ENCODE results near the gene PHF21B.

Gene PHF21B

DNA sequence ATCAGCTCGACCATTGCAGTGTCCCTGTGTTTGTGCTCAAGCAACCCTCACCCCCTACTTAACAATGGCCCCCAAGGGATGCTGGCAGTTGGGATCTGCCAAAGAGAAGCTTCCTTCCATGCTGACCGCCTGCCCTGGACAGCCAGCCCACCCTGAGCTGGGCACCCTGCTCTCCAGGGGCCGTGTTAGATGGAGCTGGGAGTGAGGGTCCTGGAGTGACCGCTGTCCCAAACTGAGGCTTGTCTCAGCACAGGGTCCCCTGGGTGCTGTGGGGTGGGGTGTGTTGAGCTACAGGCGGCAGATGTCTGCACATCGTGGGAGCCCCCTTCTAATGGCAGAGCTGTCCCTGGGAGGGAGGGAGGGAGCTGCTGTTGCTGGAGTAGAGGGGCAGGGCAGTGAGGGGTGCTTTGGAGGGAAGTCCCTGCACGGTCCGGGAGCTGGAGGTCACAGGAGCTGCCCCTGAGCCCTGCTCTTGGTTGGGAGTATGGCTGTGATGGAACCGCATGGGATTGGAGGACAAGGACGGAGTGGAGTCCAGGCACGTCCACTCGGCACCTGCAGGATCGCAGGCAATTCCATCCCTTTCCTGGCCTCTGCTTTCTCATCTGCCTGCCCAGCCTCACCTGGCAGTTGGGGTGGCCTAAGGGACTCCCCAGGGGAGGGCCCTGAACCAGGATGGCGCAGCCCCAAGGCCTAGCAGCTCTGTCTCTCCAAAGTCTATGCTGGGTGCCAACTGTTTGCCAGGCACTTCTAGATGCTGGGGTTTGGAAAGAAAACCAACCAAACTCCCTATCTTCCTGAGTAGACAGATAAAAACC lies 131.1 kb downstream of the PHF21B start:
- Histone ChIP-seq H3K79me2 (ENCODE audit: control insufficient read depth, insufficient read depth, low read length) (no peaks in the 10 kb centered on the region), H3K9ac (ENCODE audit: low read length) (no peak overlapping the region), H2BK15ac (replicated peaks; ENCODE audit: low read depth) (no peak overlapping the region), H3K23ac (ENCODE audit: low read length) (no peak overlapping the region), H3K36me3 (ENCODE audit: control insufficient read depth, insufficient read depth, low read length) (peaks cover 2% of the 10 kb centered on the region), H3K4me2 (ENCODE audit: low read length) (no peak overlapping the region), H3K56ac (ENCODE audit: low read length) (no peak overlapping the region), H2BK5ac (ENCODE audit: low read length) (no peak overlapping the region), H4K8ac (ENCODE audit: low read depth, low read length) (no peak overlapping the region), H3K27ac (ENCODE audit: low read depth, low read length) (no peak overlapping the region), H2BK120ac (ENCODE audit: low read depth, low read length) (no peak overlapping the region), H4K5ac (ENCODE audit: low read length) (no peak overlapping the region), H3K4ac (ENCODE audit: low read depth, low read length) (no peak overlapping the region), H3K79me1 (ENCODE audit: low read length) (no peaks in the 10 kb centered on the region), H3K18ac (ENCODE audit: low read length) (no peak overlapping the region), H3K4me3 (ENCODE audit: low read length) (no peak overlapping the region), H3K4me1 (ENCODE audit: control insufficient read depth, low read depth, low read length) (no peaks in the 10 kb centered on the region), H3K27me3 (ENCODE audit: insufficient read depth, low read length, poor library complexity) (no peaks in the 10 kb centered on the region), H2AK5ac (ENCODE audit: low read length) (no peak overlapping the region)
- DNase-seq, result no peak
- no CpG with 5 or more reads among the region's 14 CpGs for WGBS (ENCODE audit: extremely low coverage, insufficient coverage, low lambda C conversion rate)

DNA sequence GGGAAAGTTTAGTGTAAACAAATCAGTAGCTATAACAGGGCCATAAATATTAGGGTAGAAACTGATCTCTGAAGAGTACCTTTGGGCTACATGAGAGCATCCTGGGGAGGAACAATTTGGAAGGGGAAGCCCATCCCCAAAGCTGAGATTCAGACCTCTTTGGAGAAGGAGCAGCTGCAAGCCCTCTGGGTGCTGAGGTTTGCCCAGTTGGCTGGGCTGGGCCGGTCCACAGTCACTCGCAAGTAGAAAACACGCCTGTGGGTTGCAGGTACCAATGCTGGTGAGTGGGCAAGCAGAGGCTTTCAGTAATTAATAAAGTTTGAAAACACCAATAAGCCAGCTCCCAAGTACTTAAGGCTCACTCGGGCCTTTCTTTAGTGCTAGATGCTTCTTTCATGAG lies 132.9 kb downstream of the PHF21B start:
- Histone ChIP-seq H3K79me2 (ENCODE audit: control insufficient read depth, insufficient read depth, low read length) (no peaks in the 10 kb centered on the region), H3K4ac (ENCODE audit: low read depth, low read length) (no peak overlapping the region), H3K79me1 (ENCODE audit: low read length) (no peaks in the 10 kb centered on the region), H2BK5ac (ENCODE audit: low read length) (no peak overlapping the region), H4K5ac (ENCODE audit: low read length) (no peak overlapping the region), H3K4me2 (ENCODE audit: low read length) (no peak overlapping the region), H3K27me3 (ENCODE audit: insufficient read depth, low read length, poor library complexity) (no peaks in the 10 kb centered on the region), H3K4me3 (ENCODE audit: low read length) (no peak overlapping the region), H3K27ac (ENCODE audit: low read depth, low read length) (no peak overlapping the region), H3K56ac (ENCODE audit: low read length) (no peak overlapping the region), H3K9ac (ENCODE audit: low read length) (no peak overlapping the region), H2BK15ac (replicated peaks; ENCODE audit: low read depth) (no peak overlapping the region), H3K18ac (ENCODE audit: low read length) (no peak overlapping the region), H2AK5ac (ENCODE audit: low read length) (no peak overlapping the region), H2BK120ac (ENCODE audit: low read depth, low read length) (no peak overlapping the region), H4K8ac (ENCODE audit: low read depth, low read length) (no peak overlapping the region), H3K36me3 (ENCODE audit: control insufficient read depth, insufficient read depth, low read length) (no peaks in the 10 kb centered on the region), H3K4me1 (ENCODE audit: control insufficient read depth, low read depth, low read length) (no peaks in the 10 kb centered on the region), H3K23ac (ENCODE audit: low read length) (no peak overlapping the region)
- DNase-seq, result no peak
- no CpG with 5 or more reads among the region's 4 CpGs for WGBS (ENCODE audit: extremely low coverage, insufficient coverage, low lambda C conversion rate)

DNA sequence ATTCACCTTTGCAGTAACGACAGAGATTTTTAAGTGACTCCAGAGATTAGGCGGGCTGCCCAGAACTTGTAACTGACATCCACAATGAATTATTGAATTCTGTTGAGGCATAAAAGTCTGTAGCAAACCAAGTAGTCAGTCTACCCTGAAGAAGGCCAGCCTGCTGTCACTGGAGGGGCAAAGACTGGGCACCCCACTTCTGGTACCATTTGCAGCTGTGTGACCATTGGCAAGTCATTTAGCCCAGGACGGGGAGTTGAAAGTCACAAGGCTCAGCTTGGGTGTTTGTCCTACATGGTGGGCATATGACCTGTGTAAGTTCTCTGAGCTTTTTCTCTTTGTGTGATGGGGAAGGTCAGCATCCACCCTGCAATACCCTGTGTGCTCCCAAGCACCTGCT lies 138.0 kb downstream of the PHF21B start:
- Histone ChIP-seq H2BK120ac (ENCODE audit: low read depth, low read length) (no peak overlapping the region), H3K36me3 (ENCODE audit: control insufficient read depth, insufficient read depth, low read length) (no peaks in the 10 kb centered on the region), H3K79me2 (ENCODE audit: control insufficient read depth, insufficient read depth, low read length) (no peaks in the 10 kb centered on the region), H4K5ac (ENCODE audit: low read length) (no peak overlapping the region), H2BK15ac (replicated peaks; ENCODE audit: low read depth) (no peak overlapping the region), H3K9ac (ENCODE audit: low read length) (no peak overlapping the region), H3K18ac (ENCODE audit: low read length) (no peak overlapping the region), H3K79me1 (ENCODE audit: low read length) (no peaks in the 10 kb centered on the region), H3K4me1 (ENCODE audit: control insufficient read depth, low read depth, low read length) (peaks cover 2% of the 10 kb centered on the region), H2AK5ac (ENCODE audit: low read length) (no peak overlapping the region), H3K4ac (ENCODE audit: low read depth, low read length) (no peak overlapping the region), H4K8ac (ENCODE audit: low read depth, low read length) (no peak overlapping the region), H3K27ac (ENCODE audit: low read depth, low read length) (no peak overlapping the region), H3K27me3 (ENCODE audit: insufficient read depth, low read length, poor library complexity) (no peaks in the 10 kb centered on the region), H2BK5ac (ENCODE audit: low read length) (no peak overlapping the region), H3K56ac (ENCODE audit: low read length) (no peak overlapping the region), H3K4me3 (ENCODE audit: low read length) (no peak overlapping the region), H3K23ac (ENCODE audit: low read length) (no peak overlapping the region), H3K4me2 (ENCODE audit: low read length) (no peak overlapping the region)
- WGBS (ENCODE audit: extremely low coverage, insufficient coverage, low lambda C conversion rate), result no CpG with 5 or more reads among the region's 3 CpGs
- no peak for DNase-seq

GRCh38 chr22:44870021-44870420 lies 139.8 kb downstream of the PHF21B start:
- Histone ChIP-seq H3K56ac (ENCODE audit: low read length) (peak overlapping the region; percentile 6), H2BK120ac (ENCODE audit: low read depth, low read length) (no peak overlapping the region), H2AK5ac (ENCODE audit: low read length) (no peak overlapping the region), H3K4me3 (ENCODE audit: low read length) (no peak overlapping the region), H3K79me1 (ENCODE audit: low read length) (no peaks in the 10 kb centered on the region), H2BK15ac (replicated peaks; ENCODE audit: low read depth) (no peak overlapping the region), H3K4me1 (ENCODE audit: control insufficient read depth, low read depth, low read length) (peaks cover 2% of the 10 kb centered on the region), H4K8ac (ENCODE audit: low read depth, low read length) (no peak overlapping the region), H3K36me3 (ENCODE audit: control insufficient read depth, insufficient read depth, low read length) (no peaks in the 10 kb centered on the region), H3K23ac (ENCODE audit: low read length) (no peak overlapping the region), H3K79me2 (ENCODE audit: control insufficient read depth, insufficient read depth, low read length) (no peaks in the 10 kb centered on the region), H3K4ac (ENCODE audit: low read depth, low read length) (peak overlapping the region; percentile 56), H3K4me2 (ENCODE audit: low read length) (no peak overlapping the region), H3K27me3 (ENCODE audit: insufficient read depth, low read length, poor library complexity) (no peaks in the 10 kb centered on the region), H3K9ac (ENCODE audit: low read length) (no peak overlapping the region), H3K27ac (ENCODE audit: low read depth, low read length) (no peak overlapping the region), H4K5ac (ENCODE audit: low read length) (no peak overlapping the region), H3K18ac (ENCODE audit: low read length) (peak overlapping the region; percentile 16), H2BK5ac (ENCODE audit: low read length) (no peak overlapping the region)
- peak; percentile 87 for DNase-seq
- no CpG with 5 or more reads among the region's 5 CpGs for WGBS (ENCODE audit: extremely low coverage, insufficient coverage, low lambda C conversion rate)

- no peak overlapping the region for H2BK120ac ChIP-seq (ENCODE audit: low read depth, low read length)
- H3K9ac ChIP-seq (ENCODE audit: low read length), result no peak overlapping the region
- H3K4me2 ChIP-seq (ENCODE audit: low read length), result no peak overlapping the region
- H3K56ac ChIP-seq (ENCODE audit: low read length), result no peak overlapping the region
- no peak overlapping the region for H2BK5ac ChIP-seq (ENCODE audit: low read length)
- no peaks in the 10 kb centered on the region for H3K79me1 ChIP-seq (ENCODE audit: low read length)
- no peak overlapping the region for H4K8ac ChIP-seq (ENCODE audit: low read depth, low read length)
- no peak overlapping the region for H3K18ac ChIP-seq (ENCODE audit: low read length)
- no peak overlapping the region for H3K27ac ChIP-seq (ENCODE audit: low read depth, low read length)
- no peak overlapping the region for H4K5ac ChIP-seq (ENCODE audit: low read length)
- H2AK5ac ChIP-seq (ENCODE audit: low read length), result no peak overlapping the region
- no peaks in the 10 kb centered on the region for H3K27me3 ChIP-seq (ENCODE audit: insufficient read depth, low read length, poor library complexity)
- no peak for DNase-seq
- WGBS (ENCODE audit: extremely low coverage, insufficient coverage, low lambda C conversion rate), result no CpG with 5 or more reads among the region's 7 CpGs
- peaks cover 2% of the 10 kb centered on the region for H3K4me1 ChIP-seq (ENCODE audit: control insufficient read depth, low read depth, low read length)
- no peak overlapping the region for H3K23ac ChIP-seq (ENCODE audit: low read length)
- H3K4ac ChIP-seq (ENCODE audit: low read depth, low read length), result no peak overlapping the region
- no peaks in the 10 kb centered on the region for H3K36me3 ChIP-seq (ENCODE audit: control insufficient read depth, insufficient read depth, low read length)
- H2BK15ac ChIP-seq (replicated peaks; ENCODE audit: low read depth), result no peak overlapping the region
- no peak overlapping the region for H3K4me3 ChIP-seq (ENCODE audit: low read length)
- no peaks in the 10 kb centered on the region for H3K79me2 ChIP-seq (ENCODE audit: control insufficient read depth, insufficient read depth, low read length)
Observed at GRCh38 chr22:44869196-44869595, 140.6 kb downstream of the PHF21B start.
